T-helper 17 cell (primary cell): ENCODE data around the gene ADD3. TPM values are rescaled to one million over a fixed set of nuclear protein-coding genes. Genes with fewer than 3 reads are reported as not detected.
A peak's percentile ranks its signal among the peaks of the same experiment; 100 is the strongest.

Experiments
- ATAC-seq: fragments of 150-1000 bp; cut with Tn5 transposase; 2 replicates; pipeline ENCODE4 v1.10.0; 2021; ENCODE audit warnings: mild to moderate bottlenecking, moderate library complexity
- DNase-seq, 3 donors: peaks; one replicate each; pipeline versions ENCODE4 v3.0.0 to v3.0.0-alpha.2; 2020 to 2021
- H3K9me3 ChIP-seq: one replicate; pipeline ENCODE4 v1.7.0; 2013; ENCODE audit warnings: low read length, mild to moderate bottlenecking; ENCODE audit not compliant: control insufficient read depth, poor library complexity, severe bottlenecking
- H3K27ac Mint-ChIP-seq: one replicate; pipeline ENCODE4 v1.8.0; 2022; ENCODE audit warnings: mild to moderate bottlenecking, moderate library complexity, mixed read lengths
- H3K27me3 Mint-ChIP-seq: one replicate; pipeline ENCODE4 v1.8.0; 2022; ENCODE audit warnings: mixed read lengths
- H3K36me3 Mint-ChIP-seq: one replicate; pipeline ENCODE4 v1.8.0; 2022; ENCODE audit warnings: low read depth, mixed read lengths
- H3K4me1 Mint-ChIP-seq: one replicate; pipeline ENCODE4 v1.8.0; 2022; ENCODE audit warnings: mild to moderate bottlenecking, mixed read lengths
- H3K4me3 Mint-ChIP-seq: one replicate; pipeline ENCODE4 v1.8.0; 2022; ENCODE audit warnings: mild to moderate bottlenecking, moderate library complexity, mixed read lengths
- total RNA-seq, 4 donors: library from RNA in 2 of 4; stranded (reverse) in 2 of 4; gene quantifications; one replicate each; pipeline ENCODE4 v1.2.3 and lab custom pipeline; 2022 to 2026

Gene ADD3
- total RNA-seq, 2 donors from 2014 or later, result 343 to 351 TPM

GRCh38 chr10:110141185-110141584 lies 133.4 kb downstream of the ADD3 start:
- ATAC-seq (no peak), DNase-seq (no peak)
- Mint-ChIP-seq H3K36me3 (no peaks in the 10 kb centered on the region), H3K27me3 (no peaks in the 10 kb centered on the region), H3K4me3 (no peak overlapping the region), H3K4me1 (peaks cover 28% of the 10 kb centered on the region), H3K27ac (no peak overlapping the region)
- no peaks in the 10 kb centered on the region for H3K9me3 ChIP-seq

GRCh38 chr10:110141871-110142635 lies 134.3 kb downstream of the ADD3 start:
- no peaks in the 10 kb centered on the region for H3K9me3 ChIP-seq
- no peaks in the 10 kb centered on the region for H3K36me3 Mint-ChIP-seq
- no peak overlapping the region for H3K4me3 Mint-ChIP-seq
- peaks cover 26% of the 10 kb centered on the region for H3K4me1 Mint-ChIP-seq
- no peak for ATAC-seq
- H3K27me3 Mint-ChIP-seq, result peaks cover 5% of the 10 kb centered on the region
- peak overlapping the region; percentile 11 for H3K27ac Mint-ChIP-seq
- no peak for DNase-seq

GRCh38 chr10:110142965-110143364 lies 135.2 kb downstream of the ADD3 start:
- Mint-ChIP-seq H3K36me3 (no peaks in the 10 kb centered on the region), H3K4me3 (no peak overlapping the region), H3K27me3 (peaks cover 8% of the 10 kb centered on the region), H3K4me1 (peaks cover 20% of the 10 kb centered on the region), H3K27ac (no peak overlapping the region)
- H3K9me3 ChIP-seq, result no peaks in the 10 kb centered on the region
- DNase-seq (no peak), ATAC-seq (no peak)

GRCh38 chr10:110144507-110144906 lies 136.7 kb downstream of the ADD3 start:
- H3K4me3 Mint-ChIP-seq, result no peak overlapping the region
- ATAC-seq, result no peak

GRCh38 chr10:110147961-110148360 lies 140.2 kb downstream of the ADD3 start:
- Mint-ChIP-seq H3K27ac (no peak overlapping the region), H3K36me3 (no peaks in the 10 kb centered on the region), H3K27me3 (peaks cover 37% of the 10 kb centered on the region), H3K4me1 (peaks cover 11% of the 10 kb centered on the region), H3K4me3 (no peak overlapping the region)
- DNase-seq (no peak), ATAC-seq (no peak)
- H3K9me3 ChIP-seq, result no peaks in the 10 kb centered on the region

More at GRCh38 chr10:110144507-110144906, 136.7 kb downstream of the ADD3 start:
- DNase-seq, result no peak
- H3K4me1 Mint-ChIP-seq, result peaks cover 20% of the 10 kb centered on the region
- H3K27ac Mint-ChIP-seq, result no peak overlapping the region
- no peaks in the 10 kb centered on the region for H3K36me3 Mint-ChIP-seq
- H3K9me3 ChIP-seq, result no peaks in the 10 kb centered on the region
- H3K27me3 Mint-ChIP-seq, result peaks cover 18% of the 10 kb centered on the region

- no peak for ATAC-seq
- no peak overlapping the region for H3K4me3 Mint-ChIP-seq
These were observed 141.5 kb downstream of the ADD3 start for GRCh38 chr10:110149259-110149658.

GRCh38 chr10:110150046-110150445 lies 142.3 kb downstream of the ADD3 start:
- no peak overlapping the region for H3K27ac Mint-ChIP-seq

More at GRCh38 chr10:110149259-110149658, 141.5 kb downstream of the ADD3 start:
- Mint-ChIP-seq H3K36me3 (no peaks in the 10 kb centered on the region), H3K27me3 (peaks cover 50% of the 10 kb centered on the region), H3K27ac (no peak overlapping the region), H3K4me1 (peaks cover 18% of the 10 kb centered on the region)
- no peak for DNase-seq
- H3K9me3 ChIP-seq, result no peaks in the 10 kb centered on the region

GRCh38 chr10:110150981-110151380 lies 143.2 kb downstream of the ADD3 start:
- peaks cover 55% of the 10 kb centered on the region for H3K27me3 Mint-ChIP-seq
- DNase-seq (no peak), ATAC-seq (no peak)
- H3K27ac Mint-ChIP-seq, result no peak overlapping the region
- H3K9me3 ChIP-seq, result peaks cover 4% of the 10 kb centered on the region
- no peaks in the 10 kb centered on the region for H3K36me3 Mint-ChIP-seq
- H3K4me1 Mint-ChIP-seq, result peaks cover 21% of the 10 kb centered on the region
- no peak overlapping the region for H3K4me3 Mint-ChIP-seq

More at GRCh38 chr10:110150046-110150445, 142.3 kb downstream of the ADD3 start:
- ATAC-seq, result no peak
- H3K36me3 Mint-ChIP-seq, result no peaks in the 10 kb centered on the region
- peaks cover 52% of the 10 kb centered on the region for H3K27me3 Mint-ChIP-seq
- H3K9me3 ChIP-seq, result peaks cover 4% of the 10 kb centered on the region
- peaks cover 18% of the 10 kb centered on the region for H3K4me1 Mint-ChIP-seq
- no peak overlapping the region for H3K4me3 Mint-ChIP-seq
- DNase-seq, result no peak

- Mint-ChIP-seq H3K4me3 (no peak overlapping the region), H3K27ac (no peak overlapping the region), H3K4me1 (peaks cover 22% of the 10 kb centered on the region), H3K27me3 (peaks cover 59% of the 10 kb centered on the region), H3K36me3 (no peaks in the 10 kb centered on the region)
- ATAC-seq, result no peak
- DNase-seq, result no peak
- peaks cover 4% of the 10 kb centered on the region for H3K9me3 ChIP-seq
These were observed 143.7 kb downstream of the ADD3 start for GRCh38 chr10:110151467-110151866.

- ATAC-seq (no peak), DNase-seq (no peak)
- Mint-ChIP-seq H3K27ac (peak overlapping the region; percentile 24), H3K4me1 (peaks cover 27% of the 10 kb centered on the region), H3K4me3 (no peak overlapping the region), H3K27me3 (peaks cover 60% of the 10 kb centered on the region), H3K36me3 (no peaks in the 10 kb centered on the region)
- peaks cover 4% of the 10 kb centered on the region for H3K9me3 ChIP-seq
These were observed 144.2 kb downstream of the ADD3 start for GRCh38 chr10:110151971-110152370.

GRCh38 chr10:110153396-110153795 lies 145.6 kb downstream of the ADD3 start:
- peaks cover 4% of the 10 kb centered on the region for H3K9me3 ChIP-seq
- H3K36me3 Mint-ChIP-seq, result no peaks in the 10 kb centered on the region
- ATAC-seq, result no peak
- H3K4me1 Mint-ChIP-seq, result peaks cover 31% of the 10 kb centered on the region
- H3K4me3 Mint-ChIP-seq, result no peak overlapping the region
- no peak for DNase-seq
- peaks cover 65% of the 10 kb centered on the region for H3K27me3 Mint-ChIP-seq
- no peak overlapping the region for H3K27ac Mint-ChIP-seq

GRCh38 chr10:110156046-110156445 lies 148.3 kb downstream of the ADD3 start:
- Mint-ChIP-seq H3K36me3 (no peaks in the 10 kb centered on the region), H3K4me3 (peak overlapping the region; percentile 90), H3K4me1 (peaks cover 29% of the 10 kb centered on the region), H3K27me3 (peaks cover 74% of the 10 kb centered on the region), H3K27ac (peak overlapping the region; percentile 91)
- no peak for ATAC-seq
- no peak for DNase-seq
- H3K9me3 ChIP-seq, result peaks cover 4% of the 10 kb centered on the region

- Mint-ChIP-seq H3K27ac (no peak overlapping the region), H3K4me1 (peaks cover 23% of the 10 kb centered on the region), H3K4me3 (no peak overlapping the region), H3K36me3 (no peaks in the 10 kb centered on the region), H3K27me3 (peaks cover 77% of the 10 kb centered on the region)
- no peak for DNase-seq
- H3K9me3 ChIP-seq, result peaks cover 4% of the 10 kb centered on the region
- no peak for ATAC-seq
These were observed 150.5 kb downstream of the ADD3 start for GRCh38 chr10:110158051-110159005.
